HG03060 (cell line): ENCODE results near the gene KLRC3.
A peak's percentile ranks its signal among the peaks of the same experiment; 100 is the strongest.
"Not testable (repeated sequence)": the region's sequence is repeated elsewhere in the genome, so short reads cannot be mapped to it uniquely, and the experiment has no call there.

Experiments
- ATAC-seq: cut with Tn5 transposase; IDR thresholded peaks from one replicate; pipeline ENCODE4 v1.9.1; 2021; ENCODE audit warnings: low read depth, moderate number of reproducible peaks; ENCODE audit not compliant: unreplicated experiment

The KLRC3 gene

GRCh38 chr12:10404798-10405197 lies 15.6 kb downstream of the KLRC3 start:
- ATAC-seq: no peak

DNA sequence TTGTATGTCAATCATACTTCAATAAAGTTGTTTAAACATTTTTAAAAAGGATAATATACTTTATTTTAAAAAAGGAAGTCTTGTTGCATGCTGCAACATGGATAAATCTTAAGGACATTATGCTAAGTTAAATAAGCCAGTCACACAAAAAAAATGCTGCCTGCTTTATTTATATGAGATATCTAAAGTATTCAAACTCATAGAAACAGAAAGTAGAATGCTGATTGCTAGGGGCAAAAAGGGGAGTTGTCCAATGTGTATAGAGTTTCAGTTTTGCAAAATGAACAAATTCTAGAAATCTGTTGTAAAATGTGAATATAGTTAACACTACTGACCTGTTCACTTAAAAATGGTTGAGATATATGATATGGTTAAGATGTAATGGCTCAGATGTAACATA lies 19.6 kb downstream of the KLRC3 start:
- no peak for ATAC-seq

- ATAC-seq: no peak
Measured at GRCh38 chr12:10398168-10398567, 22.2 kb downstream of the KLRC3 start.

GRCh38 chr12:10397296-10397695 lies 23.1 kb downstream of the KLRC3 start:
- ATAC-seq: no peak

GRCh38 chr12:10396176-10396575 lies 24.2 kb downstream of the KLRC3 start:
- not testable (repeated sequence) for ATAC-seq

- ATAC-seq: peak; percentile 76
Measured at GRCh38 chr12:10395390-10395998, 24.9 kb downstream of the KLRC3 start.

- ATAC-seq: not testable (repeated sequence)
Measured at GRCh38 chr12:10394531-10395152, 25.8 kb downstream of the KLRC3 start.

- ATAC-seq: no peak
Measured at GRCh38 chr12:10393291-10393690, 27.1 kb downstream of the KLRC3 start.

DNA sequence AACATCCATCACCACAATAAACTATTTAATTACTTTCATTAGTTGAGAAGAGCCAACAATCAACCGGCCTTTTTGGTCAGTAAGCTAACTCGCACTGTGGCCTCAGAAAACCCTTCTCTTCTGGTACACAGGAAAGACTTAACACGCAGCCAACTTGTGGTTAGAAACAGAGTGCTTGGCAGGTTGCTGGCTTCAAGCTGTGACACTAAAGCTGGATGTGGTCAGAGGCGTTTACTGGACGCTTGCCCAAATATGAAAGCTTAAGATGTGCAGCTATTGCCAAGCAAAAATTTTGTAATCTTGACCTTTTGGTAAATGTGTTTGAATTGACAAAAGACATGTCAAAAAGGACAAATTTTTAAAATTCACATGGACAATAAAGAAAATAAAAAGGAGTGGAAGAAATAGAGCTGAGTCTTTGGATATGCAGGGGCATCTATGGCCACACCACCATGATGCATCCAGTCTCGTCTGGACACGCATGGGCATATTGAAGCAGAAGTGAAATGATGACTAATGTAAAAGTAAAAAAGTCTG lies 27.9 kb downstream of the KLRC3 start:
- peak; percentile 37 for ATAC-seq

GRCh38 chr12:10390991-10391390 lies 29.4 kb downstream of the KLRC3 start:
- not testable (repeated sequence) for ATAC-seq

GRCh38 chr12:10389904-10390303 lies 30.5 kb downstream of the KLRC3 start, which contains the start of gene KLRK1:
Gene KLRK1 (minus strand): TSS chr12:10390041. CDS start chr12:10388810, 1,231 bp downstream.
- no peak for ATAC-seq

GRCh38 chr12:10388624-10389413 lies 31.6 kb downstream of the KLRC3 start:
- ATAC-seq: no peak

DNA sequence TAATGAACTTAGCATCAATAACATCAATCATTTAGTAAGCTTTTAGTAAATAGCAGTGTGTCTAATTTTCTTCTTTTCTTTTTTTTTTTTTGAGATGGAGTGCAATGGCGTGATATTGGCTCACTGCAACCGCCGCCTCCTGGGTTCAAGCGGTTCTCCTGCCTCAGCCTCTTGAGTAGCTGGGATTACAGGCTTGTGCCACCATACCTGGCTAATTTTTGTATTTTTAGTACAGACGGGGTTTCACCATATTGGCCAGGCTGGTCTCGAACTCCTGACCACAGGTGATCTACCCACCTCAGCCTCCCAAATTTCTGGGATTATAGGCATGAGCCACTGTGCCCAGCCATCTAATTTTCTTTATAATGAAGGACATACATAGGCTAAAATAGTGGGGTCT lies 32.9 kb downstream of the KLRC3 start:
- not testable (repeated sequence) for ATAC-seq

DNA sequence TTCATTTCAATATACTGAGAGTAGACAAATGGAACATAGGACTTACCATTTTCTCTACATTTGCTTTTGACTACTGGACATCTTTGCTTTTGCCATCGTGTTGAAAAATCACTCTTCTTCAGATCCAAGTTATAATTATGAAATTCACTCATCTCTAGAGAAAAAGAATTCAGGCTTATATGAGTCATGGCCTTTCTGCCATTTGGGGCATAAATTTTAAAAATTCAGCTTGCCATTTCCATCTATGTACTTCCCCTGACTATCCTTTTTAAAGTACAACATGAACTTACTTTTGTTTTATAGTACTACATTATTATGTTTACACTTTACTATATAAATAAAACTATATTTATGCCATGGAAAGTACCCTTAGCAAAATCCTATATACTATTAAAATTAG lies 33.5 kb downstream of the KLRC3 start:
- no peak for ATAC-seq

DNA sequence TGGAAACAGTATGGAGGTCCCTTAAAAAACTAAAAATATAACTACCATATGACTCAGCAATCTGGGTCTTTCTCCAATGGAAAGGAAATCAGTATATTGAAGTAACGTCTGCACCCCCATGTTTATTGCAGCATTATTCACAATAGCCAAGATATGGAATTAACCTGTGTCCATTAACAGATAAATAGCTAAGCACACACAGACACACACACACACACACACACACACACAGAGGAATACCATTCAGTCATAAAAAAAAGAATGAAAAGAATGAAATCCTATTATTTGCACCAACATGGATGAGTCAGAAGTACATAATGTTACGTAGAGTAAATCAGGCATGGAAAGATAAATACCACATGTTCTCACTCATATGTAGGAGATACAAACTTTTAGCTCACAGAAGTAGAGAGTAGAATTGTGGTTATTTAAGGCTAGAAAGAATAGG lies 35.2 kb downstream of the KLRC3 start:
- no peak for ATAC-seq

DNA sequence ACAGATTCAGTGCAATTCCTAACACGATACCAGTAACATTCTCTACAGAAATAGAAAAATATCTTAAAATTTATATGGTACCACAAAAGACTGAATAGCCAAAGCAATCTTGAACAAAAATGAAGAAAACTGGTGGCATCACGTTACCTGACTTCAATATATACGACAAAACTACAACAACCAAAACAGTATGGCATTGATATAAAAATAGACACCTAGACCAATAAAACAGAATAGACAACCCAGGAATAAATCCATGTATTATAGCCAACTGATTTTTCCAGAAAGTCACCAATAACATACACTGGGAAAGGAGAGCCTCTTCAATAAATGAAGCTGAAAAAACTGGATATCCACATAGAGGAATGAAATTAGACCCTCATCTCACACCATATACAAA lies 36.2 kb downstream of the KLRC3 start:
- no peak for ATAC-seq

DNA sequence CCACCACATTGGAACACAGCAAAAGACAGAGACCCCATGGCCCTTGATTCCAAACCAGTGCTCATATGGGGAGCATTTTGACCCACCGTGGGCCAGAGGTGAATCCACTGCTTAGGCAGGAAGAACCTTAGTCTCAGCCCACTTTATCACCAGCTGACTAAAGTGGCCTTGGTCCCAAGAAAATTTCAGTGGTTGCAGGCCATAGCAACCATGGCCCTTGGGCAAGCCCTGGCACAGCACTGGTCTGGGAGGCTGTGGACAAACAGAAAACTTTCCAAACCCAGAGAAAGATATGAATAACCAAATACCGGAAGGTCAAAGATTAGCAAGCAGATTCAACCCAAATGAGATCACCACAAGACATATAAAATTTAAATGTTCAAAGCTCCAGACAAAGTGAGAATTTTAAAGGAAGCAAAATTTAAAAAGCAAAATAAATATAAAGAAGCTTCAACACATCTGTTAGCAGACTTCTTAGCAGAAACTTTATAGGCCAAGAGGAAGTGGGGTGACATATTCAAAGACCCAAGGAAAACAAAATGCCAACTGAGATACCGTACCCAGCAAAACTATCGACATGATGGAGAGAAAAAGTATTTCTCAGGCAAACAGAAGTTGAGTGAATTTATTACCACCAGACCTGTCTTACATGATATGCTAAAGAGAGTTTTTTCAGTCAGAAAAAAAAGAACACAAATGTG lies 38.3 kb downstream of the KLRC3 start:
- no peak for ATAC-seq

DNA sequence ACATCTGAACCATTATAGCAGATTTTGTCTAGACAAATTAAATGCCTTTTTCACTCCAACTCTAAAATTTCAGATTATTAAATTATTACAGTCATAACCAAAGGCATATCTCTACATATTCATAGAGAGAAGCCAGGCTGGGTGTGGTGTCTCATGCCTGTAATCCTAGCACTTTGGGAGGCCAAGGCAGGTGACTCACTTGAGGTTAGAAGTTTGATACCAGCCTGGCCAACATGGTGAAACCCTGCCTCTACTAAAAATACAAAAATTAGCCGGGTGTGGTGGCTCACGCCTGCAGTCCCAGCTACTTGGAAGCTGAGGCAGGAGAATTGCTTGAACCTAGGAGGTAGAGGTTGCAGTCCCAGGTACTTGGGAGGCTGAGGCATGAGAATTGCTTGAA lies 41.7 kb downstream of the KLRC3 start:
- not testable (repeated sequence) for ATAC-seq

GRCh38 chr12:10374624-10375018 lies 45.8 kb downstream of the KLRC3 start:
- ATAC-seq: no peak

- ATAC-seq: no peak
Measured at GRCh38 chr12:10372559-10372958, 47.8 kb downstream of the KLRC3 start.
